HepG2 (cell line): ENCODE measurements around the gene TAGAP. TPM values are rescaled to one million over a fixed set of nuclear protein-coding genes. Genes with fewer than 3 reads are reported as not detected.

Source experiments
- ATAC-seq: fragments of 200-7000 bp; cut with Tn5 transposase; 3 replicates; pipeline ENCODE4 v1.9.1; 2020; ENCODE audit warnings: mild to moderate bottlenecking, moderate library complexity
- BruUV-seq: library from RNA; stranded (reverse); fragments of 400-500 nt; replicated peaks from 2 replicates; lab custom pipeline; 2021; lab: Mats Ljungman, UMichigan
- CTCF ChIA-PET: fragments of 300-600 bp; formaldehyde crosslinking; extraction: SDS; loops from one replicate; lab custom pipeline; 2021; ENCODE audit warnings: low total read pairs, inconsistent platforms, low intra/inter-chr PET ratio; lab: Yijun Ruan, JAX
- POLR2A ChIA-PET: fragments of 350-600 bp; sonication (Branson Sonifier 250); formaldehyde crosslinking; loops from one replicate; lab custom pipeline; 2020; ENCODE audit warnings: antibody characterized with exemption, inconsistent platforms; lab: Yijun Ruan, JAX
- DNase-seq: peaks from one replicate; pipeline ENCODE4 v3.0.0-alpha.2; 2015; ENCODE audit warnings: low spot score
- FAIRE-seq: peaks from 3 replicates; lab custom pipeline; 2011; peaks lifted over from hg19 to GRCh38; lab: Jason Lieb, UNC
- H2AFZ ChIP-seq: one replicate; pipeline ENCODE4 v1.6.1; 2011; ENCODE audit warnings: low read length, inconsistent platforms
- H3K27ac ChIP-seq: fragments of 300-600 bp; 3 replicates; pipeline ENCODE4 v1.8.0; 2011; ENCODE audit warnings: mixed run types, mild to moderate bottlenecking, mixed read lengths, low read length, inconsistent platforms; ENCODE audit not compliant: insufficient read depth; ENCODE audit errors: extremely low read length
- H3K27me3 ChIP-seq, 2 experiments: fragments of 200-600 bp in 1 of 2; 2 replicates in 1 of 2; 3 replicates in 1 of 2; pipeline versions ENCODE4 v1.6.0 to v1.8.0; 2011; ENCODE audit warnings: low read length in 2 of 2, mild to moderate bottlenecking in 2 of 2, moderate library complexity in 2 of 2, inconsistent platforms in 1 of 2; ENCODE audit not compliant: insufficient read depth in 2 of 2, control insufficient read depth in 1 of 2
- H3K36me3 ChIP-seq, 2 experiments: fragments of 200-600 bp in 1 of 2; replicated peaks in 1 of 2; 2 replicates in 1 of 2; 3 replicates in 1 of 2; pipeline versions ENCODE4 v1.5.1 to v1.8.0; 2011; ENCODE audit warnings: low read length in 2 of 2, inconsistent platforms in 1 of 2; ENCODE audit not compliant: insufficient read depth in 2 of 2, control insufficient read depth in 1 of 2
- H3K4me1 ChIP-seq: 2 replicates; pipeline ENCODE4 v1.5.1; 2012; ENCODE audit warnings: low read length, inconsistent platforms; ENCODE audit not compliant: insufficient read depth
- H3K4me2 ChIP-seq: 2 replicates; pipeline ENCODE4 v1.6.0; 2011; ENCODE audit warnings: low read depth, low read length, inconsistent platforms
- H3K4me3 ChIP-seq, 3 experiments: fragments of 200-600 bp in 1 of 3; sonication (generic), shearing (Covaris generic) in 1 of 3; replicated peaks in 1 of 3; 2 replicates each; pipeline ENCODE4 v1.5.1; 2011 to 2016; ENCODE audit warnings: low read length in 3 of 3, inconsistent platforms in 2 of 3, low read depth in 2 of 3, mild to moderate bottlenecking in 2 of 3, control low read depth in 1 of 3, mixed read lengths in 1 of 3; ENCODE audit not compliant: insufficient read depth in 1 of 3
- H3K79me2 ChIP-seq: one replicate; pipeline ENCODE4 v1.6.1; 2011; ENCODE audit warnings: low read length, inconsistent platforms; ENCODE audit not compliant: insufficient read depth
- H3K9ac ChIP-seq: 2 replicates; pipeline ENCODE4 v1.6.0; 2011; ENCODE audit warnings: mild to moderate bottlenecking, low read depth, low read length, inconsistent platforms; ENCODE audit not compliant: insufficient read depth
- H3K9me3 ChIP-seq: 2 replicates; pipeline ENCODE4 v1.5.1; 2012; ENCODE audit warnings: mild to moderate bottlenecking, low read length
- H4K20me1 ChIP-seq: 2 replicates; pipeline ENCODE4 v1.6.0; 2011; ENCODE audit warnings: inconsistent platforms, mild to moderate bottlenecking, low read length, moderate library complexity; ENCODE audit not compliant: insufficient read depth
- BCL6 ChIP-seq: IDR thresholded peaks from 2 replicates; pipeline ENCODE4 v1.6.1; 2016; ENCODE audit warnings: missing genetic modification reagents, missing compliant biosample characterization
- HHEX ChIP-seq: IDR thresholded peaks from 2 replicates; pipeline ENCODE4 v1.6.1; 2016; ENCODE audit warnings: control low read depth
- HOXA9 ChIP-seq: sonication (generic); formaldehyde crosslinking; IDR thresholded peaks from 2 replicates; pipeline ENCODE4 v1.8.1; 2022; ENCODE audit warnings: missing genetic modification reagents, mild to moderate bottlenecking, moderate library complexity, borderline replicate concordance
- HOXD1 ChIP-seq: sonication (generic); formaldehyde crosslinking; IDR thresholded peaks from 2 replicates; pipeline ENCODE4 v1.5.0; 2020; ENCODE audit warnings: missing genetic modification reagents
- MAZ ChIP-seq, 2 experiments: sonication (generic) in 1 of 2; formaldehyde crosslinking in 1 of 2; IDR thresholded peaks; 2 replicates each; pipeline versions ENCODE4 v1.5.0 to v1.6.1; 2012 to 2020; ENCODE audit warnings: low read depth in 2 of 2, mild to moderate bottlenecking in 2 of 2, borderline replicate concordance in 1 of 2, improper control_type of control experiment in 1 of 2, low read length in 1 of 2, missing genetic modification reagents in 1 of 2, moderate library complexity in 1 of 2
- ZNF546 ChIP-seq: sonication (generic); formaldehyde crosslinking; conservative IDR thresholded peaks from 2 replicates; pipeline ENCODE4 v1.8.1; 2023; ENCODE audit warnings: mild to moderate bottlenecking, missing genetic modification reagents
- ZNF777 ChIP-seq: sonication (generic); formaldehyde crosslinking; IDR thresholded peaks from 2 replicates; pipeline ENCODE4 v1.4.0; 2020; ENCODE audit warnings: missing genetic modification reagents
- WGBS: methylation state at CpG from one replicate; pipeline ENCODE4 v1.1.6; 2017; ENCODE audit warnings: low lambda C conversion rate; 5-methylcytosine and 5-hydroxymethylcytosine counted together
- in situ Hi-C: cut with HindIII; loops from 2 replicates; pipeline ENCODE4 v1.10.0; 2017; ENCODE audit warnings: low pct_unique_long_range_greater_than_20kb; ENCODE audit not compliant: extremely low pct_ligation_motif_present
- intact Hi-C: fragments of 100-400 bp; cut with micrococcal nuclease; formaldehyde crosslinking; loops from one replicate; pipeline ENCODE4 v1.10.0; 2022; ENCODE audit not compliant: unreplicated experiment
- polyA plus RNA-seq, 8 experiments: library from polyadenylated mRNA; depleted of rRNA in 3 of 8; stranded (reverse) in 7 of 8; unstranded in 1 of 8; fragments of >200 nt; fragmentation: Illumina TruSeq in 4 of 8; extraction: Trizol in 4 of 8; gene quantifications; 2 replicates each; pipeline versions ENCODE4 v1.2.1 to v1.2.3, GENCODE V29; 2011 to 2016; ENCODE audit warnings: low read depth in 4 of 8, missing spikeins in 1 of 8, mixed read lengths in 1 of 8; ENCODE audit not compliant: insufficient read depth in 1 of 8
- total RNA-seq, 5 experiments: library from RNA; depleted of rRNA; stranded (reverse); fragments of >200 nt; fragmentation: Illumina TruSeq; extraction: Trizol; gene quantifications; 2 replicates each; pipeline ENCODE4 v1.2.3, GENCODE V29; 2016; ENCODE audit warnings: low read depth in 1 of 5
- TF ChIP-seq, protein P1 (sequence below): sonication (generic); formaldehyde crosslinking; IDR thresholded peaks from 2 replicates; pipeline ENCODE4; 2020; ENCODE audit warnings: missing genetic modification reagents, mild to moderate bottlenecking, borderline replicate concordance
- TF ChIP-seq, protein P2 (sequence below): sonication (generic); formaldehyde crosslinking; IDR thresholded peaks from 2 replicates; pipeline ENCODE4 v1.5.0; 2020; ENCODE audit warnings: missing genetic modification reagents
- TF ChIP-seq, protein P3 (sequence below): sonication (generic); formaldehyde crosslinking; IDR thresholded peaks from 2 replicates; pipeline ENCODE4 v1.4.0; 2020; ENCODE audit warnings: mild to moderate bottlenecking, missing genetic modification reagents, borderline replicate concordance
- TF ChIP-seq, protein P4 (sequence below): sonication (generic); formaldehyde crosslinking; IDR thresholded peaks from 2 replicates; pipeline ENCODE4 v1.5.1; 2020; ENCODE audit warnings: mild to moderate bottlenecking, missing genetic modification reagents, borderline replicate concordance

The TAGAP gene
- total and polyA plus RNA-seq, 2 of the 13 experiments (the other 11 are each of a cell fraction or from before 2014, with no cell fraction given): not detected

DNA sequence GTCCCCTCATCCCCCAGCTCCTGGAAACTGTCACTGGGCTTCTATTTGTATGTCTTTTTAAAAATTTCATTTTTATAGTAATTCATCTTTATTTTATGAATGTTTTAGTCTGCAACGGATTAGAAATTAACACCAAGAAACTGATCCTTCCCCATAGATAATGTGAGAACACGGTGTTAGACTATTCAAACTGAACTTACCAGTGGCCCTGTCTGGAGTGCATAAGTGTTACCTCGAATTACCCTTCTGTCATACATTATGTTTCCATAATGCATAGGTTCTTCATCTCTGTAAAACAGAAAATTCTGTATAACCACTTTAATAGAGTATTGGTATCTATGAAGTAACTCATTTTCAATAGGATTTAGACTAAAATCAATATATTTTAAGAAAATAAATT, 51.2 kb downstream of the TAGAP start:
- Histone ChIP-seq H3K9me3 (no peaks in the 10 kb centered on the region), H3K9ac (no peak overlapping the region), H3K4me2 (no peak overlapping the region), H3K36me3 (no peaks in the 10 kb centered on the region; a peak in 1 of 5 replicates), H2AFZ (no peak overlapping the region), H3K27me3 (no peaks in the 10 kb centered on the region), H3K27ac (no peak overlapping the region), H3K79me2 (no peaks in the 10 kb centered on the region), H3K4me1 (peaks cover 2% of the 10 kb centered on the region; the same call in 1 of the 2 replicates), H3K4me3 (no peak overlapping the region), H4K20me1 (no peaks in the 10 kb centered on the region)
- no peak for FAIRE-seq
- no TSS peak for BruUV-seq
- CTCF ChIA-PET: no interaction called here
- intact Hi-C loops (no loop called here), in situ Hi-C loops (no loop called here)
- no peak for DNase-seq
- POLR2A ChIA-PET: interaction anchor here (0.7 kb wide), 1 partner anchor 275 kb away, joined by 3 read pairs; no protein-coding TSS in a partner anchor
- ATAC-seq: no peak
- WGBS: 83% methylated on average over 3 of the region's 3 CpGs
- TF ChIP-seq, protein P1, sequence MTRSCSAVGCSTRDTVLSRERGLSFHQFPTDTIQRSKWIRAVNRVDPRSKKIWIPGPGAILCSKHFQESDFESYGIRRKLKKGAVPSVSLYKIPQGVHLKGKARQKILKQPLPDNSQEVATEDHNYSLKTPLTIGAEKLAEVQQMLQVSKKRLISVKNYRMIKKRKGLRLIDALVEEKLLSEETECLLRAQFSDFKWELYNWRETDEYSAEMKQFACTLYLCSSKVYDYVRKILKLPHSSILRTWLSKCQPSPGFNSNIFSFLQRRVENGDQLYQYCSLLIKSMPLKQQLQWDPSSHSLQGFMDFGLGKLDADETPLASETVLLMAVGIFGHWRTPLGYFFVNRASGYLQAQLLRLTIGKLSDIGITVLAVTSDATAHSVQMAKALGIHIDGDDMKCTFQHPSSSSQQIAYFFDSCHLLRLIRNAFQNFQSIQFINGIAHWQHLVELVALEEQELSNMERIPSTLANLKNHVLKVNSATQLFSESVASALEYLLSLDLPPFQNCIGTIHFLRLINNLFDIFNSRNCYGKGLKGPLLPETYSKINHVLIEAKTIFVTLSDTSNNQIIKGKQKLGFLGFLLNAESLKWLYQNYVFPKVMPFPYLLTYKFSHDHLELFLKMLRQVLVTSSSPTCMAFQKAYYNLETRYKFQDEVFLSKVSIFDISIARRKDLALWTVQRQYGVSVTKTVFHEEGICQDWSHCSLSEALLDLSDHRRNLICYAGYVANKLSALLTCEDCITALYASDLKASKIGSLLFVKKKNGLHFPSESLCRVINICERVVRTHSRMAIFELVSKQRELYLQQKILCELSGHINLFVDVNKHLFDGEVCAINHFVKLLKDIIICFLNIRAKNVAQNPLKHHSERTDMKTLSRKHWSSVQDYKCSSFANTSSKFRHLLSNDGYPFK (CRISPR knock-in tag): no peak
- no peak for TF ChIP-seq HOXD1 (CRISPR knock-in tag)
- no peak for TF ChIP-seq MAZ (IDR thresholded peaks at IDR 0.05; ENCODE audit: borderline replicate concordance, low read depth, low read length)
- TF ChIP-seq MAZ (CRISPR knock-in tag; IDR thresholded peaks at IDR 0.05; ENCODE audit: low read depth): no peak
- TF ChIP-seq, protein P2, sequence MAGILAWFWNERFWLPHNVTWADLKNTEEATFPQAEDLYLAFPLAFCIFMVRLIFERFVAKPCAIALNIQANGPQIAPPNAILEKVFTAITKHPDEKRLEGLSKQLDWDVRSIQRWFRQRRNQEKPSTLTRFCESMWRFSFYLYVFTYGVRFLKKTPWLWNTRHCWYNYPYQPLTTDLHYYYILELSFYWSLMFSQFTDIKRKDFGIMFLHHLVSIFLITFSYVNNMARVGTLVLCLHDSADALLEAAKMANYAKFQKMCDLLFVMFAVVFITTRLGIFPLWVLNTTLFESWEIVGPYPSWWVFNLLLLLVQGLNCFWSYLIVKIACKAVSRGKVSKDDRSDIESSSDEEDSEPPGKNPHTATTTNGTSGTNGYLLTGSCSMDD (CRISPR knock-in tag): no peak
- no peak for TF ChIP-seq BCL6 (CRISPR knock-in tag)
- no peak for TF ChIP-seq ZNF546 (CRISPR knock-in tag)
- TF ChIP-seq, protein P3, sequence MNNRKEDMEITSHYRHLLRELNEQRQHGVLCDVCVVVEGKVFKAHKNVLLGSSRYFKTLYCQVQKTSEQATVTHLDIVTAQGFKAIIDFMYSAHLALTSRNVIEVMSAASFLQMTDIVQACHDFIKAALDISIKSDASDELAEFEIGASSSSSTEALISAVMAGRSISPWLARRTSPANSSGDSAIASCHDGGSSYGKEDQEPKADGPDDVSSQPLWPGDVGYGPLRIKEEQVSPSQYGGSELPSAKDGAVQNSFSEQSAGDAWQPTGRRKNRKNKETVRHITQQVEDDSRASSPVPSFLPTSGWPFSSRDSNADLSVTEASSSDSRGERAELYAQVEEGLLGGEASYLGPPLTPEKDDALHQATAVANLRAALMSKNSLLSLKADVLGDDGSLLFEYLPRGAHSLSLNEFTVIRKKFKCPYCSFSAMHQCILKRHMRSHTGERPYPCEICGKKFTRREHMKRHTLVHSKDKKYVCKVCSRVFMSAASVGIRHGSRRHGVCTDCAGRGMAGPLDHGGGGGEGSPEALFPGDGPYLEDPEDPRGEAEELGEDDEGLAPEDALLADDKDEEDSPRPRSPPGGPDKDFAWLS (CRISPR knock-in tag): no peak
- no peak for TF ChIP-seq HHEX (CRISPR knock-in tag)
- no peak for TF ChIP-seq ZNF777
- TF ChIP-seq, protein P4, sequence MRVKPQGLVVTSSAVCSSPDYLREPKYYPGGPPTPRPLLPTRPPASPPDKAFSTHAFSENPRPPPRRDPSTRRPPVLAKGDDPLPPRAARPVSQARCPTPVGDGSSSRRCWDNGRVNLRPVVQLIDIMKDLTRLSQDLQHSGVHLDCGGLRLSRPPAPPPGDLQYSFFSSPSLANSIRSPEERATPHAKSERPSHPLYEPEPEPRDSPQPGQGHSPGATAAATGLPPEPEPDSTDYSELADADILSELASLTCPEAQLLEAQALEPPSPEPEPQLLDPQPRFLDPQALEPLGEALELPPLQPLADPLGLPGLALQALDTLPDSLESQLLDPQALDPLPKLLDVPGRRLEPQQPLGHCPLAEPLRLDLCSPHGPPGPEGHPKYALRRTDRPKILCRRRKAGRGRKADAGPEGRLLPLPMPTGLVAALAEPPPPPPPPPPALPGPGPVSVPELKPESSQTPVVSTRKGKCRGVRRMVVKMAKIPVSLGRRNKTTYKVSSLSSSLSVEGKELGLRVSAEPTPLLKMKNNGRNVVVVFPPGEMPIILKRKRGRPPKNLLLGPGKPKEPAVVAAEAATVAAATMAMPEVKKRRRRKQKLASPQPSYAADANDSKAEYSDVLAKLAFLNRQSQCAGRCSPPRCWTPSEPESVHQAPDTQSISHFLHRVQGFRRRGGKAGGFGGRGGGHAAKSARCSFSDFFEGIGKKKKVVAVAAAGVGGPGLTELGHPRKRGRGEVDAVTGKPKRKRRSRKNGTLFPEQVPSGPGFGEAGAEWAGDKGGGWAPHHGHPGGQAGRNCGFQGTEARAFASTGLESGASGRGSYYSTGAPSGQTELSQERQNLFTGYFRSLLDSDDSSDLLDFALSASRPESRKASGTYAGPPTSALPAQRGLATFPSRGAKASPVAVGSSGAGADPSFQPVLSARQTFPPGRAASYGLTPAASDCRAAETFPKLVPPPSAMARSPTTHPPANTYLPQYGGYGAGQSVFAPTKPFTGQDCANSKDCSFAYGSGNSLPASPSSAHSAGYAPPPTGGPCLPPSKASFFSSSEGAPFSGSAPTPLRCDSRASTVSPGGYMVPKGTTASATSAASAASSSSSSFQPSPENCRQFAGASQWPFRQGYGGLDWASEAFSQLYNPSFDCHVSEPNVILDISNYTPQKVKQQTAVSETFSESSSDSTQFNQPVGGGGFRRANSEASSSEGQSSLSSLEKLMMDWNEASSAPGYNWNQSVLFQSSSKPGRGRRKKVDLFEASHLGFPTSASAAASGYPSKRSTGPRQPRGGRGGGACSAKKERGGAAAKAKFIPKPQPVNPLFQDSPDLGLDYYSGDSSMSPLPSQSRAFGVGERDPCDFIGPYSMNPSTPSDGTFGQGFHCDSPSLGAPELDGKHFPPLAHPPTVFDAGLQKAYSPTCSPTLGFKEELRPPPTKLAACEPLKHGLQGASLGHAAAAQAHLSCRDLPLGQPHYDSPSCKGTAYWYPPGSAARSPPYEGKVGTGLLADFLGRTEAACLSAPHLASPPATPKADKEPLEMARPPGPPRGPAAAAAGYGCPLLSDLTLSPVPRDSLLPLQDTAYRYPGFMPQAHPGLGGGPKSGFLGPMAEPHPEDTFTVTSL (CRISPR knock-in tag): no peak
- no peak for TF ChIP-seq HOXA9 (CRISPR knock-in tag)
